Neural cell (in vitro differentiated cells): ENCODE results near the gene IFNE.

ENCODE experiments used
- EP300 ChIP-seq: fragments of 450-650 bp; conservative IDR thresholded peaks from 2 replicates; pipeline ENCODE4 v1.6.1; 2014; ENCODE audit warnings: antibody characterized with exemption, mild to moderate bottlenecking, moderate library complexity; ENCODE audit not compliant: poor library complexity, severe bottlenecking
- MXI1 ChIP-seq: fragments of 450-650 bp; conservative IDR thresholded peaks from 2 replicates; pipeline ENCODE4 v1.6.1; 2014; ENCODE audit warnings: antibody characterized with exemption, mild to moderate bottlenecking; ENCODE audit not compliant: poor library complexity, severe bottlenecking
- POLR2AphosphoS5 ChIP-seq: IDR thresholded peaks from 2 replicates; pipeline ENCODE4 v1.6.1; 2012
- RAD21 ChIP-seq: fragments of 450-650 bp; conservative IDR thresholded peaks from 2 replicates; pipeline ENCODE4 v1.6.1; 2014; ENCODE audit warnings: antibody characterized with exemption, mild to moderate bottlenecking, moderate library complexity
- TAF1 ChIP-seq: IDR thresholded peaks from 2 replicates; pipeline ENCODE4 v1.6.1; 2012; ENCODE audit warnings: low read depth
- TF ChIP-seq, protein P1 (sequence below): fragments of 450-650 bp; IDR thresholded peaks from 2 replicates; pipeline ENCODE4 v1.5.1; 2014; ENCODE audit warnings: antibody characterized with exemption, mild to moderate bottlenecking, moderate library complexity; ENCODE audit not compliant: poor library complexity, severe bottlenecking

GRCh38 chr9:21432672-21433425, 49.3 kb downstream of the IFNE start:
- TF ChIP-seq, protein P1, sequence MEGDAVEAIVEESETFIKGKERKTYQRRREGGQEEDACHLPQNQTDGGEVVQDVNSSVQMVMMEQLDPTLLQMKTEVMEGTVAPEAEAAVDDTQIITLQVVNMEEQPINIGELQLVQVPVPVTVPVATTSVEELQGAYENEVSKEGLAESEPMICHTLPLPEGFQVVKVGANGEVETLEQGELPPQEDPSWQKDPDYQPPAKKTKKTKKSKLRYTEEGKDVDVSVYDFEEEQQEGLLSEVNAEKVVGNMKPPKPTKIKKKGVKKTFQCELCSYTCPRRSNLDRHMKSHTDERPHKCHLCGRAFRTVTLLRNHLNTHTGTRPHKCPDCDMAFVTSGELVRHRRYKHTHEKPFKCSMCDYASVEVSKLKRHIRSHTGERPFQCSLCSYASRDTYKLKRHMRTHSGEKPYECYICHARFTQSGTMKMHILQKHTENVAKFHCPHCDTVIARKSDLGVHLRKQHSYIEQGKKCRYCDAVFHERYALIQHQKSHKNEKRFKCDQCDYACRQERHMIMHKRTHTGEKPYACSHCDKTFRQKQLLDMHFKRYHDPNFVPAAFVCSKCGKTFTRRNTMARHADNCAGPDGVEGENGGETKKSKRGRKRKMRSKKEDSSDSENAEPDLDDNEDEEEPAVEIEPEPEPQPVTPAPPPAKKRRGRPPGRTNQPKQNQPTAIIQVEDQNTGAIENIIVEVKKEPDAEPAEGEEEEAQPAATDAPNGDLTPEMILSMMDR: no peak
- TF ChIP-seq RAD21 (no peak), POLR2AphosphoS5 (no peak), EP300 (no peak), TAF1 (no peak), MXI1 (no peak)
